Stimulated activated CD8-positive, alpha-beta memory T cell treated with anti-CD3 and anti-CD28 coated beads, Interleukin-7, amount 100 ng/mL, for 4 hours (primary cell): ENCODE results near the gene CDCA3.

ENCODE experiments used
- DNase-seq, 2 donors: peaks; one replicate each; pipeline ENCODE4 v3.0.0-alpha.2; 2020; ENCODE audit warnings: low read depth in 2 of 2

CDCA3 gene

GRCh38 chr12:6852651-6853354, 1.7 kb upstream of the CDCA3 start:
- DNase-seq = peak; percentile 30 to 37

GRCh38 chr12:6851921-6852650, 1.0 kb upstream of the CDCA3 start, which contains the start of gene USP5:
USP5 (plus strand) TSS chr12:6852150; CDS start chr12:6852180, 30 bp downstream.
- DNase-seq = peak; percentile 98 to 99

- DNase-seq = no peak
Observed at GRCh38 chr12:6850796-6851152, 312 bp downstream of the CDCA3 start.

- no peak for DNase-seq
Observed at GRCh38 chr12:6849976-6850560, 1.0 kb downstream of the CDCA3 start.

GRCh38 chr12:6849427-6849826, 1.7 kb downstream of the CDCA3 start:
- no peak for DNase-seq

GRCh38 chr12:6847676-6848075, 3.4 kb downstream of the CDCA3 start:
- no peak for DNase-seq

- no peak for DNase-seq
Observed at GRCh38 chr12:6846316-6846869, 4.7 kb downstream of the CDCA3 start.

- no peak for DNase-seq
Observed at GRCh38 chr12:6845395-6845794, 5.7 kb downstream of the CDCA3 start.

- no peak for DNase-seq
Observed at GRCh38 chr12:6843118-6843902, 7.8 kb downstream of the CDCA3 start.

GRCh38 chr12:6842075-6842474, 9.0 kb downstream of the CDCA3 start:
- no peak for DNase-seq

GRCh38 chr12:6840761-6841515, 10.1 kb downstream of the CDCA3 start, which contains the start of gene GNB3:
GNB3 (plus strand) TSS chr12:6840925; CDS start chr12:6841288, 363 bp downstream.
- DNase-seq = no peak

- DNase-seq = no peak
Observed at GRCh38 chr12:6840330-6840729, 10.8 kb downstream of the CDCA3 start.

- DNase-seq = no peak
Observed at GRCh38 chr12:6839482-6840201, 11.4 kb downstream of the CDCA3 start.

GRCh38 chr12:6838854-6839253, 12.2 kb downstream of the CDCA3 start:
- no peak for DNase-seq

- DNase-seq = no peak
Observed at GRCh38 chr12:6837370-6838060, 13.6 kb downstream of the CDCA3 start.

GRCh38 chr12:6836851-6837250, 14.2 kb downstream of the CDCA3 start:
- DNase-seq = no peak

GRCh38 chr12:6834873-6835272, 16.2 kb downstream of the CDCA3 start:
- DNase-seq = no peak

- DNase-seq = no peak
Observed at GRCh38 chr12:6834254-6834653, 16.8 kb downstream of the CDCA3 start.

GRCh38 chr12:6833189-6833890, 17.7 kb downstream of the CDCA3 start:
- DNase-seq = no peak
